HG03196 (cell line): ENCODE measurements around the gene ZNF593.

Experiments used
- ATAC-seq: cut with Tn5 transposase; IDR thresholded peaks from one replicate; pipeline ENCODE4 v1.9.1; 2021; ENCODE audit not compliant: unreplicated experiment

Gene ZNF593

DNA sequence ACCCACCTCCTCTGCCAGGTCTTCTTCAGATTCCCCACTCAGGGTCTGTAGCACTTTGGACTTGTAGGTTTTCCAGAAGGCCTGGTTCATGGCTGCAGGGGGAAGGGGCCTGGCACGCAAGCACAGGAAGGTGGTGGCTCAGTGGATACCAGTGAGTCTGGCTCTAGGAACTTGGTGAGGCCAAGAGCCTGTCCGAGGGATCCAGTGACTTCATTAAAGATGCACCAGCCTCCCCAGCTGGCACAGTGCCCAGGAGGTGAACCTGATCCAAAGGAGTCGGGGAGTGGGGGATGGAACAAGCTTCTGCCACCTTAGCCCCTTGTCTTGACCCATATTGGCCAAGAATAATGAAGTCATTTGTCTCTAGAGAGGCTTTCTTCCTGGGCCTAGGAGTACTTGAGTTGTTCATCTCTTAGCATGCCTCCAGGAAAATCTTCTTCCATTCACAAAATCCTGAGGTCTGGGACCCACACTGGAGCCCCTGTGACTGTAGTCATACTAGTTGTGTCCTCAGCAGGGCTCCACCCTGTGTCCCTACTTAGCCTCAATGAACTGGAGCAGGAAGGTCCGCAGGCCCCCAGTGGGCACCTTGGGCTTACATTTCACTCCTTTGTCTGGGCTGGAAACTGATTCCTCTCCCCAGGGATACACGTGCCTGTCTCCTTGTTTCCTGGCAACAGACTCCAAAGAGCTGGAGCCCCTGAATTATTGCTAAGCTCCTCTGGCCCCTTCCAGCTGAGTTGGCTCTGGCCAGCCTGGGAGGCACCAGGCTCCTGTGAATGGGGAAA lies 1.1 kb upstream of the ZNF593 start, which contains the start of gene C1orf232:
TSS of gene C1orf232 (minus strand) at position 554 of the 788 bp plus-strand sequence. CDS start at position 90, 464 bp downstream.
- no peak for ATAC-seq

DNA sequence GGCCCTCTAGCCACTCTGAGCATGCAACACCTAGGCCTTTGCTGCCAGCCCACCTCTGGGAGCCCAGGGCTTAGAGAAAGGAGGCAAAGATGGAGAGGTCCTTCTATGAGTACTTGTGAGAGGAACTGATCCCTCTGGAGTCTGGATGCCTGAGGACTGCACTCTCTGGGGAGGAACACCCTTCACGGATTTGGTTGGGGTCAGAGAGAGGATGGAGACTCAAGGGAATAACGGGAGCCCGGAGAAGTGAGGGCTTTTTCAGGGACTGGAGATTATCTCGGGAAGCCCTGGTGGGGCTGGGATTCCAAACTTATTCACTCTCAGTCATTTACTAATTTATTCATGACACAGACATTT lies 532 bp upstream of the ZNF593 start:
- ATAC-seq, result no peak

DNA sequence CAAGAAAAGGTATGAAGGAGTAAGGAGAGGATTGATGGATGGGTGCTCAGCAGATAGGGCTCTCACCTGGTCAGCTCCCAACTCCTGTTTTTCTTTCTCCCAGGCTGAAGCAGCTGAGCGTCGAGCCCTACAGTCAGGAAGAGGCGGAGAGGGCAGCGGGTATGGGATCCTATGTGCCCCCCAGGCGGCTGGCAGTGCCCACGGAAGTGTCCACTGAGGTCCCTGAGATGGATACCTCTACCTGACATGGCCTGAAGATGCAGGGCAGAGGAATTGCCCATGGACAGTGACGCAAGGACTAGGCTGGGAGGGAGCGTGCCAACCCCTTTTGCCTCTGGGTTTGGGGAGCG lies 739 bp downstream of the ZNF593 start:
- ATAC-seq, result no peak

DNA sequence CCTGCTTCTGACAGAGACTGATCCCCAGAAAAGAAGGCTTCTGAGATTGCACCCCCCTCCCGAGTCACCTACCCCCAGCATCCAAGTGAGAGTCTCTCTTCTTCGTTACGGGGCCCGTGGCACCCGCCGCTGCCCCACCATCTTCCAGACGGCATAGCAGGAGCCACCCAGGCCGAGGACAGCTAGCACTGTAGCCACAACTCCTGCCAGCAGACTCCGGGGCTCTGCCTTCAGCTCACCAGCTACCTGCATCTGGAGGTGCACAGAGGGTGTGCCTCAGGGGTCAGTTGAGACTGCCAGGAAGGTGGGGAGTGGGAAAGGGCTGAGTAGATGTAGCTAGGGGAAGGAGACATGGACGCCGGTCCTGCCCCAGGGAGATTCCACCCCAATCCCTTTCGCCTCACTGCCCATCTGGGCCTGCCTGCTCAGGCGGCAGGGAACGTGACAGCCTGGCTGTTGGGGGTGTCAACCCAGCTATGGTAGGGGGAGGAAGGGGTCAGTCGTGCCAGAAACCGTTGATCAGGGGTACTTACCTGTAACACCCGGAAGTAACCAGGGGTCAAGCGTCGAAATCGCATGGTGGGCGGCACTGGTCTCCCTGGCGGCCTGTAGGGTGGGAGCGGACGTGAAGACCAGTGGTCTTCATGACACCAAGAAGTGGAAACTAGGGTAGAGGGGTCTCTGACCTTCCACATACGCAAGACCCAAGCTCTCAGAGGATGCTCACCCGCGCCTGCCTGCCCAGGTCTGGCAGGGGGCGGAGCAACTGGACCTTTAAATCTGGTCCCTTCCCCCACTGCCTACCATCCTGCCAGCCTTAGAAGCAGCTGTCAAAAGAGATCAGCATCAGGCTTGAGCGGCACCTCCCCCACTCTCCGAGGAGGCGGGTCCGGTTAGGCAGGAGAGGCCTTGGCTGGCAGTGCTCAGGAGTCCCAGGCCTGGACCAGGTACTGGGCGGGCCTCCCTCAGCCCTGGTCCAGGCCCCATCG lies 1.7 kb downstream of the ZNF593 start, which contains the start of gene ZNF593OS:
TSS of gene ZNF593OS (minus strand) at position 749 of the 989 bp plus-strand sequence. CDS start at position 578, 171 bp downstream.
- no peak for ATAC-seq

DNA sequence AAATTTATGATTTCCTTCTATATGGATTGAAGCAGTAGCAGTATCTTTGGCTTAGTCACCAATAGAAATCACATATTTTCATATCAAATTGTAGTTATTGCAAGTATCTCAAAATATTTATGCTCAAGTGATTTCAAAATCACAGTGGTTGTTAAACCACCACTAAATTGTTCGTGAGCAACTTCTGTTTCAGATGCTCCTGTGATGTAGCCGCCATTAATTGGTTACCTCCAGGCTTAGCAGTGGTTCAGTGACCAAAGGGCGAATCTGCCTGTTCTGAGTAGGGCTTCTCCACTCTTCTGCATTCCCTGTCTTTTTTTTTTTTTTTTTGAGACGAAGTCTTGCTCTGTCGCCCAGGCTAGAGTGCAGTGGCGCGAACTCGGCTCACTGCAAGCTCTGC lies 5.6 kb downstream of the ZNF593 start:
- ATAC-seq, result no peak

DNA sequence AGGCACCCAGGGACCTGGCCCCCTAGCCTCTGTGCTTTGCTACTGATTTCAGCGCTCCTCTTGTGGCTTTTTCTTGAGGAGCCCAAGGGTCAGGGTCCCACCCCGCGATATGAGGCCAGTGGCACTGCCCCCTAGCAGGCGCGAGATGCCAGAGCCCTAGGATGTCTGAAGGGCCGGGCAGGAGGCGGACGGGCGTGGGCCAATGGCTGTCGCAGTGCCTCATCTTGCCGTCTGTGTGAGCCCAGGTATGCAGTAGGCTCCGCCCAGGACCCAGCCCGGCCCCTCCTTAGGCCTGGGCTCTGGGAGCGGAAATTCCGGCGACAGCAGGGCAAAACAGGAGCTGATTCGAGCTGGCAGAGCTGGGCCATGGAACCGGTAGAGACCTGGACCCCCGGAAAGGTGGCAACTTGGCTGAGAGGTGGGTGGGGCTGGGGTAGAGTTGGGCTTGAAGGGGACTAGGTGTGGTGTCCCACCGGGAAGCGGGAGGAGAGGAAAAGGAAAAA lies 7.5 kb downstream of the ZNF593 start, which contains the start of gene CNKSR1:
TSS of gene CNKSR1 (plus strand) at position 310 of the 503 bp plus-strand sequence. CDS start at position 367, 57 bp downstream.
- no peak for ATAC-seq

DNA sequence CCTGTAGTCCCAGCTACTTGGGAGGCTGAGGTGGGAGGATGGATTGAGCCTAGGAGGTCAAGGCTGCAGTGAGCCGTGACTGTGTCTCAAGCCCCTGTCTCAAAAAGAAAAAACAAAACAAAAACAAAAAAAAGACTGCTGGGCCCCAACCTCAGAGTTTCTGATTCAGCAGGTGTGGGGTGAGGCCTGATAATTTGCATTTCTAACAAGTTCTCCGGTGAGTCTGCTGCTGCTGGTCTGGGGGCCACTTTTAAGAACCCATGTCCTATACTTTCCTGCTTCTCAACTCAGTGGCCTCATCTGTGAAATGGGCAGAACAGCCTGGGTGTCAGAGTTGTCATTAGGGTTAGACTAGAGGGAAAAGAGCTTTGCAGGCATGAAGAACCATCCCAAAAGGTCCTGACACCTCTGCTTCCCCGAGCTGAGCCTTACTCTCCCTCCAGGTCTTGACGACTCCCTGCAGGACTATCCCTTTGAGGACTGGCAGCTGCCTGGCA lies 10.3 kb downstream of the ZNF593 start:
- no peak for ATAC-seq

DNA sequence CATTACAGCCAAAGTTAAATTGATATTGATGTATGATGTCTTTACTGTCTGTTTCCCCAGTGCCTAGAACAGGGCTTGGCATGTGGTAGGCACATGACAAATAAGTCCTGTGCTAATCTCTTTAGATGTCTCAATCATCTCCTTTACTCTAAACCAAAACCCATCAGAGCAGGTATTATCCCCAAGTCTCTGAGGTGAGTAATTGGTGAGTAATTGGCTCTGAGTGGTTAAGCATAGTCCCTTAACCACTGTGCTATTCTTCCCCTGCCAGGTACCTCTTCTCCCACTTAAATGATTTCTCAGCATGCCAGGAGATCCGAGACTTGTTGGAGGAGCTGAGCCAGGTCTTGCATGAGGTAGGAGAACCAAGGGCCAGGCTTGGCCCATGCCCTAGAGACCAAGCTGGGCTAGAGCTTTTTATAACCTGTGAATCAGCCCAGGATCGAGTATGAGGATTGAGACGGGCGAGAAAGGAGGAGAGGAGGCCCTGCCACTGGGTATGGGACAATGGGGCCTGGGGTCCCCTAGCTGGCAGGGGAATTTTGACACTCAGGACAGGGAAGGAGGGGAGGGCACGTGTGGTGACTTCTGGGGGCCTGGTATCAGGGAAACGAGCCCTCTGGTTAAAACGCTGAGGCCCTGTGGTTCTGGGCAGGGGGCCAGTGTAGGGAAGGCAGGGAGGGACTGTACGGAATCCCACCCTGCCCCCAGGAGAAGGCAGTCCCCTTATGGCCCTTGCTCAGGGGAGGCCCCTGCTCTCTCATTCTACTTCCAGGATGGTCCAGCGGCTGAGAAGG lies 12.1 kb downstream of the ZNF593 start:
- no peak for ATAC-seq

DNA sequence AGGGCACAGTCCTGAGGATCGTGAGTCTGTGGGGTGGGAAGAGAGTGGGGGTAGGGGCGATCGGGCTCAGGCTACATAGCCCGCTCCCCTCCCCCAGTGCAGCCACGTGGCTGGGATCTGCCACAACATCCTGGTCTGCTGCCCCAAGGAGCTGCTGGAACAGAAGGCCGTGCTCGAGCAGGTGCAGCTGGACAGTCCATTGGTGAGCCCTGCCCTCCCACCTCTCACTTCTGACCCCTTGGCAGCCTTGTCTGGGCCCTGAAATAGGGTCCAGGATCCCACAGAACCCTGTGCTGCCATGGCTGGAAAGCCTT lies 12.6 kb downstream of the ZNF593 start:
- no peak for ATAC-seq

DNA sequence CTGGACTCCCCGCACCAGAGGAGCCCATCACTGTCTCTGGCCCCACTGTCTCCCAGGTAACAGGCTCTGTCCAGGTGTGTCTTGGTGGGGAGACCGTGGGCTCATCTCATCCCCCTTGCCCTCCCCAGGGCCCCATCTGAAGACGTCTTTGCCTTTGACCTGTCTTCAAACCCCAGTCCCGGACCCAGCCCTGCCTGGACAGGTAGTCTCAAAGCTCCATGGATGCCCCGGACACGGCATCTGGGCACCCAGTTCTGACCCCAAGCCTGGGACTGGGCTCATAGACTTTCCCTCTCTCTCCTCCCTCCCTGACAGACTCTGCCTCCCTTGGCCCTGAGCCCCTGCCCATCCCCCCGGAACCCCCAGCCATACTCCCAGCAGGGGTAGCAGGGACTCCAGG lies 14.4 kb downstream of the ZNF593 start:
- no peak for ATAC-seq

DNA sequence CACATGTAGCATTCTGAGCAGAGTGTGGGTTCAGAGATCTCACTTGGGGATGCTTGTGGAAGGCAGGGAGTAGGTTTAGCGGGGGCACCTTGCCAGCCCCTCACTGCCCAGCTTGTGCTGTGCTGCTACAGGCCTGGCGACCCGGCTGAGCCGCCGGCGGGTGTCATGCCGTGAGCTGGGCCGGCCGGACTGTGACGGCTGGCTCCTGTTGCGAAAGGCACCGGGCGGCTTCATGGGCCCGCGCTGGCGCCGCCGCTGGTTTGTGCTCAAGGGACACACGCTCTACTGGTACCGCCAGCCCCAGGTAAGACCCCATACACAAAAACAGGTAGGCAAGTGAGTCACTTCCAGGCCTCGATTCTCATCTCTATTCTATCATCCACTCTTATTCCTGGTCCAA lies 15.2 kb downstream of the ZNF593 start:
- no peak for ATAC-seq

DNA sequence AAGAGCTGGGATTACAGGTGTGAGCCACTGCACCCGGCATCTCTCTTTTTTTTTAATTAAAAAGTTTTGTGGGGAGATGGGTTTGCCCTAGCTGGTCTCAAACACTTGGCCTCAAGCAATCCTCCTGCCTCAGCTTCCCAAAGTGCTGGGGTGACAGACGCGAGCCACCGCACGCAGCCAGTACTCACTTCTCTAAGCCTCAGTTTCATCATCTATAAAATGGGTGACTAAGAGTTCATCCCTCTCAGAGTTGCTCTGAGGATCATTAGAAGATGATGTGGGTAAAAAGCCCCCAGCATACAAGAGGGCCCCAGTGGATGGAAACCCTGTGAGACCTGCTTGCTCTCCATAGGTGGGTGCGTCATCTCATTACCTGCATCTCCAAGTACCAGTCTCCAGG lies 18.2 kb downstream of the ZNF593 start:
- no peak for ATAC-seq

DNA sequence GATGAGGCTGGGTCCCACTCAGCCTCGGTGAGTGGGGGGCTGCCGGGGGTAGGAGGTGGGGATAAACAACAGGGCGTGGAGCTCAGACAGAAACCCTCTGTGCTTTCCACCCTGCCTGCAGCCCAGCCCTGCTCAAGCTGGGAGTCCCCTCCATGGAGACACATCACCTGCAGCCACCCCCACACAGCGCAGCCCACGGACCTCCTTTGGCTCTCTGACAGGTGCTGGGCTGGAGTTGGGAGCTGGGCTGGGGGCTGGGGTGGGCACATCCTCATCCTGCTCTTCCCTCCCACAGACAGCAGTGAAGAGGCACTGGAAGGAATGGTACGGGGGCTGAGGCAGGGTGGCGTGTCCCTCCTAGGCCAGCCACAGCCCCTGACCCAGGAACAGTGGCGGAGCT lies 18.8 kb downstream of the ZNF593 start:
- ATAC-seq, result no peak

DNA sequence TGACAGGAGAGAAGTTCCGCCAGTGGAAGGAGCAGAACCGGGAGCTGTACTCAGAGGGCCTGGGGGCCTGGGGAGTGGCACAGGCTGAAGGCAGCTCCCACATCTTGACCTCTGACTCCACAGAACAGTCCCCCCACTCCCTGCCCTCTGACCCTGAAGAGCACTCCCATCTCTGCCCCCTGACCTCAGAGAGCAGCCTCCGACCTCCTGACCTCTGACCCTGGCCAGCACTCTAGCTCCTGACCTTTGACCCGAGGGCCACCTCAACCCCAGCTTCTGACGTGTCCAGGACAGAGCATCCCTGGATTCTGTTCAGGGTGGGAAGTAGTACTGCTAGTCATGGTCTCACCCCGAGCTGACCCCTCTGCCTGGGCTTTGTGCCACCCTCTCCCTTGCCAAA lies 19.6 kb downstream of the ZNF593 start:
- no peak for ATAC-seq

DNA sequence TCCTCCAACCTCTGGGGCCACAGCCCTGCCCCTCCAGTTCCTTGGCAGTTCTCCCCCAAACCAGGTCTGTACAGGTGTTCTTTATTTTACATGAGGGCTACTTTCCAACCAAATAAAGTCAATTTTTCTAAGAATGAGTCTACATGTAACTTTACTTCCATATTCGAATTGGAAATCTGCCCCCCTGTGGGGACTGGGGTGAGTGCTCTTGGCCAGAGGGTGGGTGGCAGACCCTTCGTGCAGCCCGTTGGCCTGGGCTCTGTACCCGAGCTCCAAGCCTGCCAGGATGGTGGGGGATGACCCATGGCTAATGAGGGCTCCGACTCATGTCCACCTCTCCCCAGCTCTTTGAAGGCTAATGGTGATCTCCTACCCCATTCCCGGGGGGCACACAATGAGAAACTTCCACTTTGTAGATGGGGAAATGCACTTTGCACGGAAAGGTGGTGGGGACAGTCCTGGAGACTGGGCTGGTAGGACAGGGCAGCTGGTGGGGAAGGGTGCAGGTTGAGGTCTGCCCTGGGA lies 20.1 kb downstream of the ZNF593 start:
- ATAC-seq, result no peak

DNA sequence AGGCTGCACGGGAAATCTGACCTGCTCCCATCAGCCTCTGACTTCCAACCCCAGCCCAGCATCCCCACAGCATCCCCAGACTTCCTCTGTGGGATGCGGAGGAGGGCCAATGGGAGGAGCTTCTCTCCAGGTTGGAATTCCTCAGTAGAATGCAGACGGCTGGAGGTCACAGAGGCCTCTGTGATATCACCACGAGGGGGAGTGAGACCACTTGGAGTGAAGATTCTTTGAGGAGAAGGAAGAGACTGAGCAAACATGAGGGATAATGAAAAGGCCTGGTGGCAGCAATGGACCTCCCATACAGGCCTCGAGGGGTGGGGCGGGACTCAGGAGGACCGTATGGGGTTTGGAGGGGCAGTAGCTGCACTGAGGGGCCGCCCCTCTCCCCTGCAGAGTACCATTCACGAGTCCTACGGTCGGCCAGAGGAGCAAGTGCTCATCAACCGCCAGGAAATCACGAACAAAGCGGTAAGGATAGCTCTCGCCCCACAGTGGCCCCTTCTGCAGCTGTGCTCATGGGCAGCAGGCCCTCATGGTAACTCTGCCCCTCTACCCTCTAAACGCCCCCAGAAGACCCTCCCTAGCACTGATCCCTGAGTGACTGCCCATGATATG lies 20.8 kb downstream of the ZNF593 start, which contains the start of gene CATSPER4:
TSS of gene CATSPER4 (plus strand) at position 230 of the 615 bp plus-strand sequence. CDS start at position 256, 26 bp downstream.
- no peak for ATAC-seq

DNA sequence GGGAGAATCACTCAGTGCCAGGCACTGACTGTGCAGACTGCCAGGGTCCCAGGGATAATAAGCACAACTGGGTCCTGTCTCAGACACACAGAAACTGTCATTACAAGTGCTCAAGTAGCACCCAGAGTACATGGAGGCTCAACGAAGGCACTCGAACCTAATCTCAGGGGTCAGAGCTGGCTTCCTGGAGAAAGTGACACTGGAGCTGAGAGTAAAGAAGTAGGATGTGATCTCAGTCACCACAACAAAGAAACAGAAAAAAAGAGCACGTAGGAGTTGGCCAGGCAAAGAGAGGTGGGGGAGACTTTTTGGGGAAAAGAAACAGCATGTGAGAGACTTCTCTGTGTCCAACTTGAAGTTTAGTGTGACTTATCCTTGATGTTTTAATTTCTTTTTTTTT lies 22.0 kb downstream of the ZNF593 start:
- ATAC-seq, result no peak

DNA sequence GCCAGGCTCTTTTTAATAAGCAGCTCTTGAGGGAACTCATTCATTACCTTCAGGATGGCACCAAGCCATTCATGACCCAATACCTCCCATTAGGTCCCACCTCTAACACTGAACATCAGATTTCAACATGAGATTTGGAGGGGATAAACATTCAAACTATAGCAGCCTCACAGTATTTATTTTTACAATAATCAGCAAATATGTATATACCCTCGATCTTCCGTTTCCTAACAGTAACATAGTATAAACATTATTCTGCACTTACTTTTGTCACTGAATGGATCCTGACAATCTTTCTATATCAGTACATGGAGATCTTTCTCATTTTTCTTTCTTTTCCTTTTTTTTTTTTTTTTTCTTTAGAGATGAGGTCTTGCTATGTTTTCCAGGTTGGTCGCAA lies 26.1 kb downstream of the ZNF593 start:
- no peak for ATAC-seq

DNA sequence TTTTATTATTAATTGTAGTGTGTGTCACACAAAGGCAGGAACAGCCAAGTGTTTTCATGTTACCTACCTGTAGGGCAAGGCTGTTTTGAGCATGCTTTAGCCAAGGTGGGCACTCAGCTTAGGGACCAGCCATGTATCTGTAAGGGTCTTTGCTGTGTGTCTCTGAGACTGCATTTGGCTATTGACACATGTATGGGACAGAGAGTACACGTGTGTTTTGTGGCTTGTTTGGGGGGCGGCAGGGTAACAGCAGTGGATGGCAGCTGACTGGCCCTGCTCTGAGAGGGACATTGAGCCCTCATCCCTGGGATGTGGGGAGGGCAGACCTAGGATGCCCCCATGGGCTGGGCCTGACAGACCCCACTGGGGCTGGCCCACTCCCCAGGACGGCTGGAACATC lies 27.6 kb downstream of the ZNF593 start:
- ATAC-seq, result no peak

DNA sequence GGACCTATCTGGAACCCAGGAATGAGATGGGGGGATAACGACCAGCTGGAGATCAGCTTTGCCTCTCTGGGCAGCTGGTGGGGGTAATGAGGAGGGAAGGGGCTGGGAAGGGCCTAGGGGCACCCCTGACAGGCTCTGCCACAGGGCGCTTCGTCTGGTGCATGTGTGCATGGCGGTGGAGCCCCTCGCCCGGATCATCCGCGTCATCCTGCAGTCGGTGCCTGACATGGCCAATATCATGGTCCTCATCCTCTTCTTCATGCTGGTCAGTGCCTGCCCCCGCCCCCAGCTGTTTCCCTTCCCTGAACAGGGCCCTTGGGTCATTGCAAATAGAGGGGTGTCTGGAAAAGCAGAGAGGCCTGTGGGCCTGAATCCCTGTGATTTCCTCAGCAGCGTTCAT lies 28.1 kb downstream of the ZNF593 start:
- no peak for ATAC-seq
